ENCODE results near the gene RAD21L1.

RAD21L1 gene

GRCh38 chr20:1274485-1275311, 48.9 kb downstream of the RAD21L1 start:
- TF ChIP-seq, protein P1, sequence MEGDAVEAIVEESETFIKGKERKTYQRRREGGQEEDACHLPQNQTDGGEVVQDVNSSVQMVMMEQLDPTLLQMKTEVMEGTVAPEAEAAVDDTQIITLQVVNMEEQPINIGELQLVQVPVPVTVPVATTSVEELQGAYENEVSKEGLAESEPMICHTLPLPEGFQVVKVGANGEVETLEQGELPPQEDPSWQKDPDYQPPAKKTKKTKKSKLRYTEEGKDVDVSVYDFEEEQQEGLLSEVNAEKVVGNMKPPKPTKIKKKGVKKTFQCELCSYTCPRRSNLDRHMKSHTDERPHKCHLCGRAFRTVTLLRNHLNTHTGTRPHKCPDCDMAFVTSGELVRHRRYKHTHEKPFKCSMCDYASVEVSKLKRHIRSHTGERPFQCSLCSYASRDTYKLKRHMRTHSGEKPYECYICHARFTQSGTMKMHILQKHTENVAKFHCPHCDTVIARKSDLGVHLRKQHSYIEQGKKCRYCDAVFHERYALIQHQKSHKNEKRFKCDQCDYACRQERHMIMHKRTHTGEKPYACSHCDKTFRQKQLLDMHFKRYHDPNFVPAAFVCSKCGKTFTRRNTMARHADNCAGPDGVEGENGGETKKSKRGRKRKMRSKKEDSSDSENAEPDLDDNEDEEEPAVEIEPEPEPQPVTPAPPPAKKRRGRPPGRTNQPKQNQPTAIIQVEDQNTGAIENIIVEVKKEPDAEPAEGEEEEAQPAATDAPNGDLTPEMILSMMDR (conservative IDR thresholded peaks at IDR 0.05; ENCODE audit: control insufficient read depth, insufficient read depth, low read depth, low read length) = no peak
- DNase-seq (ENCODE audit: low read depth) = no peak
- H3K4me3 ChIP-seq (ENCODE audit: control insufficient read depth, low read depth, low read length) = no peak overlapping the region

DNA sequence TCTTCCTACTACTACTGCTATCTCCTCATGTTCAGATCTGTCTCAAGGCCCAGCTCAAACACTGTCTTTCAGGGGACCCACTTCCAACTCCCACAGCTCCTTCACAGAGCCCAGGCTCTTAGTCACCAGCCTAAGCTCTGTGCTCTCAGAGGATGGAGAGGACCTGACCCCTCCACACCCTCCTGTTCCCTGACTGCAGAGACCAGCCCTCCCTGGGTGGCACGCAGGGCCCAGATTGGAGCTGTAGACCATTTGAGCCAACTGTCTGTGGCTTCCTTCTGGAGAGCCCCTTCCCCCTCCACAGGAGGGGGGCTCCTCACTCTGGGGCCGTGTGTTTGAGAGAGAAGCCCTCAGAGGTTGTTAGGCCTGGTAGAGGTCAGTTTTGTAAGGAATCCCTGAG, 50.1 kb downstream of the RAD21L1 start:
- no peak overlapping the region for H3K4me3 ChIP-seq (ENCODE audit: control insufficient read depth, low read depth, low read length)
- TF ChIP-seq, protein P1 (conservative IDR thresholded peaks at IDR 0.05; ENCODE audit: control insufficient read depth, insufficient read depth, low read depth, low read length) = no peak
- no peak for DNase-seq (ENCODE audit: low read depth)

- TF ChIP-seq, protein P1 (conservative IDR thresholded peaks at IDR 0.05; ENCODE audit: control insufficient read depth, insufficient read depth, low read depth, low read length) = no peak
- no peak overlapping the region for H3K4me3 ChIP-seq (ENCODE audit: control insufficient read depth, low read depth, low read length)
- no peak for DNase-seq (ENCODE audit: low read depth)
Observed at GRCh38 chr20:1277529-1278322, 51.9 kb downstream of the RAD21L1 start.

DNA sequence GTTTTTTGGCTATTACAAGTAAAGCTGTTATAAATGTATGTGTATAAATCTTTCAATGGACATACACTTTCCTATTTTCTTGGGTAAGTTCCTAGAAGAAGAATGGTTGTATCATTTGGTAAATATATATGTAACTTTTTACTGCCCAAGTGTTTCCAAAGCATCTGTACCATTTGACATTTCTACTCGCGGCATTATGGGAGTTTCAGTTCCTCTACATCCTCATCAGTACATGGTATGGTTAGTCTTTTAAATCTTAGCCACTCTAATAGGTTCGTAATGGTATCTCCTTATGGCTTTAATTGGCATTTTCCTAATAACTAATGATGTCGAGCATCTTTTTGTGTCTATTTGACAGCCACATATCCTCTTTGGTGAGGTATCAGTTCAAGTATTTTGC, 53.1 kb downstream of the RAD21L1 start:
- no peak overlapping the region for H3K4me3 ChIP-seq (ENCODE audit: control insufficient read depth, low read depth, low read length)
- TF ChIP-seq, protein P1 (conservative IDR thresholded peaks at IDR 0.05; ENCODE audit: control insufficient read depth, insufficient read depth, low read depth, low read length) = no peak
- DNase-seq (ENCODE audit: low read depth) = no peak

GRCh38 chr20:1280195-1281102, 54.6 kb downstream of the RAD21L1 start:
- DNase-seq (ENCODE audit: low read depth) = peak; percentile 8
- no peak overlapping the region for H3K4me3 ChIP-seq (ENCODE audit: control insufficient read depth, low read depth, low read length)
- TF ChIP-seq, protein P1 (conservative IDR thresholded peaks at IDR 0.05; ENCODE audit: control insufficient read depth, insufficient read depth, low read depth, low read length) = no peak

All from fibroblast of mammary gland (primary cell).